ENCODE measurements around the gene SPRED2.

GRCh38 chr2:65374999-65375398 lies 57.4 kb downstream of the SPRED2 start:
- TF ChIP-seq CTCF (IDR thresholded peaks at IDR 0.05; ENCODE audit: low read depth, low read length) (no peak), EZH2phosphoT487 (IDR thresholded peaks at IDR 0.05; ENCODE audit: low read depth) (no peak)
